ENCODE measurements around the gene NOX4. TPM values are rescaled to one million over a fixed set of nuclear protein-coding genes. Genes with fewer than 3 reads are reported as not detected.

NOX4 gene
- total and polyA plus RNA-seq, 10 of the 15 experiments (the other 5 are each of a cell fraction or from before 2014, with no cell fraction given) = not detected

DNA sequence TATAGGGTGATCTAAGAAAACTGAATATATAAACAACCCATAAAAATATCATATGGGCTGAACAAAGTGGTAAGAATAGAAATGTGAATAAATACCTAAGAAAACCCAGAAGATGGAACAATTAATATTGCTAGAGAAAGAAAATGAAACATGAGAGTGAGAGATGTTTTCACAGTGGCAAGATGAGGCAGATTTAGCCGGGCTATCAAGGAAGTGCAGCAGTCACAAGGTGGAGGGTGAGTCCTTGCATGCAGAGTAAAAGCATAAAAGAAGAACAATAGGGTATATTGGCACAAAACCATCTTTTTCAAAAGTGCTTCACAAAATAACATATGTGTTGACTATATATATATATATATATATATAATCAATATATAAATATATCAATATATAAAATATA lies 49.6 kb downstream of the NOX4 start (continued):
- TF ChIP-seq, protein P1, sequence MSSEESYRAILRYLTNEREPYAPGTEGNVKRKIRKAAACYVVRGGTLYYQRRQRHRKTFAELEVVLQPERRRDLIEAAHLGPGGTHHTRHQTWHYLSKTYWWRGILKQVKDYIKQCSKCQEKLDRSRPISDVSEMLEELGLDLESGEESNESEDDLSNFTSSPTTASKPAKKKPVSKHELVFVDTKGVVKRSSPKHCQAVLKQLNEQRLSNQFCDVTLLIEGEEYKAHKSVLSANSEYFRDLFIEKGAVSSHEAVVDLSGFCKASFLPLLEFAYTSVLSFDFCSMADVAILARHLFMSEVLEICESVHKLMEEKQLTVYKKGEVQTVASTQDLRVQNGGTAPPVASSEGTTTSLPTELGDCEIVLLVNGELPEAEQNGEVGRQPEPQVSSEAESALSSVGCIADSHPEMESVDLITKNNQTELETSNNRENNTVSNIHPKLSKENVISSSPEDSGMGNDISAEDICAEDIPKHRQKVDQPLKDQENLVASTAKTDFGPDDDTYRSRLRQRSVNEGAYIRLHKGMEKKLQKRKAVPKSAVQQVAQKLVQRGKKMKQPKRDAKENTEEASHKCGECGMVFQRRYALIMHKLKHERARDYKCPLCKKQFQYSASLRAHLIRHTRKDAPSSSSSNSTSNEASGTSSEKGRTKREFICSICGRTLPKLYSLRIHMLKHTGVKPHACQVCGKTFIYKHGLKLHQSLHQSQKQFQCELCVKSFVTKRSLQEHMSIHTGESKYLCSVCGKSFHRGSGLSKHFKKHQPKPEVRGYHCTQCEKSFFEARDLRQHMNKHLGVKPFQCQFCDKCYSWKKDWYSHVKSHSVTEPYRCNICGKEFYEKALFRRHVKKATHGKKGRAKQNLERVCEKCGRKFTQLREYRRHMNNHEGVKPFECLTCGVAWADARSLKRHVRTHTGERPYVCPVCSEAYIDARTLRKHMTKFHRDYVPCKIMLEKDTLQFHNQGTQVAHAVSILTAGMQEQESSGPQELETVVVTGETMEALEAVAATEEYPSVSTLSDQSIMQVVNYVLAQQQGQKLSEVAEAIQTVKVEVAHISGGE (CRISPR knock-in tag; IDR thresholded peaks at IDR 0.05) = no peak
- TF ChIP-seq NFYA (IDR thresholded peaks at IDR 0.05; ENCODE audit: borderline replicate concordance, low read depth, low read length) (no peak), CEBPB (IDR thresholded peaks at IDR 0.05; ENCODE audit: borderline replicate concordance in 1 of 2, low read depth in 2 of 2, low read length in 2 of 2) (no peak)

DNA sequence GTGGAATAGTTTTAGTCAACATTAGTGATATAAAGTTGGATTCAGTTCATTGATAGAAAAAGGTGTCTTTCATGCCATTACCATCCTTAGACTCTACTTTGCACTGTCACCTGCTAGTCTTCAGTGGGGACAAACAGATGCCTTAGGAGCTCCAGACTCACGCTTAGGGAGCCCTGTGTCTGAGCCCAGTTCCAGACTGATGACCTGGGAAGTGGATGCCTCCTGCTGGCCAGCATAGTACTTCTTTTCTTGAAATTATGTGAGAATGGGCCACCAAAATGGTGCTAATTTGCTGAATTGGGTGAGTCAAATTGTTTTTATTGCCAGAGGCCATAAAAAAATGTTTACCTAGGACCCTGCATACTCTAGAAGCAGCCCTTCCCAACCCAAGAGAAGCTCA lies 53.9 kb downstream of the NOX4 start:
- CTCF ChIA-PET = no interaction called here
- no peak for ATAC-seq
- SMC1A ChIA-PET (ENCODE audit: uncharacterized antibody, unreplicated experiment) = no interaction called here
- in situ Hi-C loops (cut with MboI) (no loop called here), intact Hi-C loops (cut with micrococcal nuclease; ENCODE audit: unreplicated experiment) (no loop called here)
- Histone ChIP-seq H3K27me3 (replicated peaks in 1 of 2; ENCODE audit: control insufficient read depth in 2 of 2, insufficient read depth in 2 of 2, low read length in 1 of 2) (no peaks in the 10 kb centered on the region), H3K4me1 (ENCODE audit: control insufficient read depth, insufficient read depth, low read length) (no peaks in the 10 kb centered on the region), H4K20me1 (ENCODE audit: control insufficient read depth, insufficient read depth) (no peaks in the 10 kb centered on the region), H3K4me3 (no peak overlapping the region), H3K79me2 (ENCODE audit: control insufficient read depth, insufficient read depth, low read length) (no peaks in the 10 kb centered on the region), H3K36me3 (ENCODE audit: control insufficient read depth in 2 of 2, insufficient read depth in 2 of 2, low read length in 1 of 2) (no peaks in the 10 kb centered on the region), H3K9ac (ENCODE audit: control insufficient read depth, insufficient read depth, low read length) (no peak overlapping the region), H3K27ac (ENCODE audit: control insufficient read depth, insufficient read depth) (no peak overlapping the region), H2AFZ (ENCODE audit: control insufficient read depth, low read depth, low read length) (no peak overlapping the region), H3K4me2 (ENCODE audit: control insufficient read depth, insufficient read depth) (no peak overlapping the region), H3K9me3 (replicated peaks; ENCODE audit: control insufficient read depth, insufficient read depth, low read length) (no peaks in the 10 kb centered on the region)
- POLR2A ChIA-PET = no interaction called here
- BruUV-seq (replicated peaks) = no TSS peak
- no peak for DNase-seq (ENCODE audit: low read depth, low spot score)
- RAD21 ChIA-PET (ENCODE audit: unreplicated experiment) = no interaction called here
- WGBS (ENCODE audit: insufficient coverage, insufficient replicate concordance, low lambda C conversion rate, missing lambda C conversion rate) = 38% methylated on average over 1 of the region's 1 CpG
- FAIRE-seq = no peak
- TF ChIP-seq JUND (IDR thresholded peaks at IDR 0.05; ENCODE audit: low read depth, low read length) (no peak), EZH2 (IDR thresholded peaks at IDR 0.05; ENCODE audit: borderline replicate concordance, control insufficient read depth, low read depth, low read length) (no peak), RFX5 (IDR thresholded peaks at IDR 0.05; ENCODE audit: low read depth, low read length) (no peak), RCOR1 (conservative IDR thresholded peaks at IDR 0.05; ENCODE audit: low read depth, low read length) (no peak), SMC3 (IDR thresholded peaks at IDR 0.05; ENCODE audit: borderline replicate concordance, low read length) (no peak), TCF3 (IDR thresholded peaks at IDR 0.05; ENCODE audit: borderline replicate concordance, insufficient read depth, low read depth, low read length) (no peak), MEF2B (IDR thresholded peaks at IDR 0.05; ENCODE audit: partially characterized antibody, poor library complexity, severe bottlenecking) (no peak), CBX5 (IDR thresholded peaks at IDR 0.05; ENCODE audit: low read depth) (no peak)
- TF ChIP-seq, protein P2, sequence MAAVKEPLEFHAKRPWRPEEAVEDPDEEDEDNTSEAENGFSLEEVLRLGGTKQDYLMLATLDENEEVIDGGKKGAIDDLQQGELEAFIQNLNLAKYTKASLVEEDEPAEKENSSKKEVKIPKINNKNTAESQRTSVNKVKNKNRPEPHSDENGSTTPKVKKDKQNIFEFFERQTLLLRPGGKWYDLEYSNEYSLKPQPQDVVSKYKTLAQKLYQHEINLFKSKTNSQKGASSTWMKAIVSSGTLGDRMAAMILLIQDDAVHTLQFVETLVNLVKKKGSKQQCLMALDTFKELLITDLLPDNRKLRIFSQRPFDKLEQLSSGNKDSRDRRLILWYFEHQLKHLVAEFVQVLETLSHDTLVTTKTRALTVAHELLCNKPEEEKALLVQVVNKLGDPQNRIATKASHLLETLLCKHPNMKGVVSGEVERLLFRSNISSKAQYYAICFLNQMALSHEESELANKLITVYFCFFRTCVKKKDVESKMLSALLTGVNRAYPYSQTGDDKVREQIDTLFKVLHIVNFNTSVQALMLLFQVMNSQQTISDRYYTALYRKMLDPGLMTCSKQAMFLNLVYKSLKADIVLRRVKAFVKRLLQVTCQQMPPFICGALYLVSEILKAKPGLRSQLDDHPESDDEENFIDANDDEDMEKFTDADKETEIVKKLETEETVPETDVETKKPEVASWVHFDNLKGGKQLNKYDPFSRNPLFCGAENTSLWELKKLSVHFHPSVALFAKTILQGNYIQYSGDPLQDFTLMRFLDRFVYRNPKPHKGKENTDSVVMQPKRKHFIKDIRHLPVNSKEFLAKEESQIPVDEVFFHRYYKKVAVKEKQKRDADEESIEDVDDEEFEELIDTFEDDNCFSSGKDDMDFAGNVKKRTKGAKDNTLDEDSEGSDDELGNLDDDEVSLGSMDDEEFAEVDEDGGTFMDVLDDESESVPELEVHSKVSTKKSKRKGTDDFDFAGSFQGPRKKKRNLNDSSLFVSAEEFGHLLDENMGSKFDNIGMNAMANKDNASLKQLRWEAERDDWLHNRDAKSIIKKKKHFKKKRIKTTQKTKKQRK (IDR thresholded peaks at IDR 0.05; ENCODE audit: low read depth, low read length) = no peak
- TF ChIP-seq, protein P3, sequence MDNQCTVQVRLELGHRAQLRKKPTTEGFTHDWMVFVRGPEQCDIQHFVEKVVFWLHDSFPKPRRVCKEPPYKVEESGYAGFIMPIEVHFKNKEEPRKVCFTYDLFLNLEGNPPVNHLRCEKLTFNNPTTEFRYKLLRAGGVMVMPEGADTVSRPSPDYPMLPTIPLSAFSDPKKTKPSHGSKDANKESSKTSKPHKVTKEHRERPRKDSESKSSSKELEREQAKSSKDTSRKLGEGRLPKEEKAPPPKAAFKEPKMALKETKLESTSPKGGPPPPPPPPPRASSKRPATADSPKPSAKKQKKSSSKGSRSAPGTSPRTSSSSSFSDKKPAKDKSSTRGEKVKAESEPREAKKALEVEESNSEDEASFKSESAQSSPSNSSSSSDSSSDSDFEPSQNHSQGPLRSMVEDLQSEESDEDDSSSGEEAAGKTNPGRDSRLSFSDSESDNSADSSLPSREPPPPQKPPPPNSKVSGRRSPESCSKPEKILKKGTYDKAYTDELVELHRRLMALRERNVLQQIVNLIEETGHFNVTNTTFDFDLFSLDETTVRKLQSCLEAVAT (IDR thresholded peaks at IDR 0.05) = no peak

Measured in GM12878 (cell line).